ENCODE data around the gene NBPF1.

Gene NBPF1

GRCh38 chr1:16617778-16618580, 4.6 kb upstream of the NBPF1 start:
- Histone ChIP-seq H3K9me3 (ENCODE audit: low read length) (no peaks in the 10 kb centered on the region), H2AFZ (ENCODE audit: low read length) (no peak overlapping the region), H3K4me2 (ENCODE audit: low read length) (no peak overlapping the region), H3K9me2 (ENCODE audit: low read depth, low read length) (no peaks in the 10 kb centered on the region), H3K9ac (ENCODE audit: low read length) (no peak overlapping the region), H3K27me3 (ENCODE audit: insufficient read depth, low read length) (no peaks in the 10 kb centered on the region), H4K20me1 (ENCODE audit: insufficient read depth, low read length) (no peaks in the 10 kb centered on the region), H3K27ac (ENCODE audit: low read depth, low read length, poor library complexity, severe bottlenecking) (no peak overlapping the region), H3K36me3 (ENCODE audit: insufficient read depth, low read length) (peaks cover 10% of the 10 kb centered on the region), H3F3A (ENCODE audit: insufficient read depth, low read length) (0 out of 2 replicates have a peak, but pooled peaks cover 6% of the 10 kb centered on the region), H3K4me3 (ENCODE audit: low read depth, low read length, poor library complexity, severe bottlenecking) (no peak overlapping the region), H3K79me2 (ENCODE audit: insufficient read depth, low read length) (no peaks in the 10 kb centered on the region), H3K4me1 (ENCODE audit: insufficient read depth, low read length, severe bottlenecking) (peaks cover 10% of the 10 kb centered on the region)
- no peak for TF ChIP-seq CTCF (IDR thresholded peaks at IDR 0.05; ENCODE audit: low read length)
- TF ChIP-seq EZH2 (IDR thresholded peaks at IDR 0.05; ENCODE audit: borderline replicate concordance, low read length): no peak

GRCh38 chr1:16617114-16617631, 3.8 kb upstream of the NBPF1 start:
- Histone ChIP-seq H3K27ac (ENCODE audit: low read depth, low read length, poor library complexity, severe bottlenecking) (no peak overlapping the region), H3K4me1 (ENCODE audit: insufficient read depth, low read length, severe bottlenecking) (peaks cover 15% of the 10 kb centered on the region), H3K4me3 (ENCODE audit: low read depth, low read length, poor library complexity, severe bottlenecking) (no peak overlapping the region), H3F3A (ENCODE audit: insufficient read depth, low read length) (0 out of 2 replicates have a peak, but pooled peaks cover 6% of the 10 kb centered on the region), H3K9me3 (ENCODE audit: low read length) (no peaks in the 10 kb centered on the region), H3K9me2 (ENCODE audit: low read depth, low read length) (no peaks in the 10 kb centered on the region), H2AFZ (ENCODE audit: low read length) (no peak overlapping the region), H3K79me2 (ENCODE audit: insufficient read depth, low read length) (no peaks in the 10 kb centered on the region), H3K36me3 (ENCODE audit: insufficient read depth, low read length) (peaks cover 10% of the 10 kb centered on the region), H3K9ac (ENCODE audit: low read length) (no peak overlapping the region), H3K27me3 (ENCODE audit: insufficient read depth, low read length) (no peaks in the 10 kb centered on the region), H3K4me2 (ENCODE audit: low read length) (no peak overlapping the region), H4K20me1 (ENCODE audit: insufficient read depth, low read length) (no peaks in the 10 kb centered on the region)
- TF ChIP-seq EZH2 (IDR thresholded peaks at IDR 0.05; ENCODE audit: borderline replicate concordance, low read length) (no peak), CTCF (IDR thresholded peaks at IDR 0.05; ENCODE audit: low read length) (no peak)

GRCh38 chr1:16615253-16616252, 2.2 kb upstream of the NBPF1 start:
- Histone ChIP-seq H3K4me1 (ENCODE audit: insufficient read depth, low read length, severe bottlenecking) (peaks cover 15% of the 10 kb centered on the region), H3K27ac (ENCODE audit: low read depth, low read length, poor library complexity, severe bottlenecking) (no peak overlapping the region)

More at GRCh38 chr1:16615253-16616252, 2.2 kb upstream of the NBPF1 start:
- Histone ChIP-seq H3K27me3 (ENCODE audit: insufficient read depth, low read length) (0 out of 2 replicates have a peak, but pooled peaks cover 3% of the 10 kb centered on the region), H3F3A (ENCODE audit: insufficient read depth, low read length) (0 out of 2 replicates have a peak, but pooled peaks cover 6% of the 10 kb centered on the region), H3K4me2 (ENCODE audit: low read length) (no peak overlapping the region), H3K36me3 (ENCODE audit: insufficient read depth, low read length) (peaks cover 10% of the 10 kb centered on the region), H3K9me3 (ENCODE audit: low read length) (no peaks in the 10 kb centered on the region), H3K9me2 (ENCODE audit: low read depth, low read length) (no peaks in the 10 kb centered on the region), H3K79me2 (ENCODE audit: insufficient read depth, low read length) (no peaks in the 10 kb centered on the region), H3K4me3 (ENCODE audit: low read depth, low read length, poor library complexity, severe bottlenecking) (no peak overlapping the region), H2AFZ (ENCODE audit: low read length) (no peak overlapping the region), H4K20me1 (ENCODE audit: insufficient read depth, low read length) (no peaks in the 10 kb centered on the region), H3K9ac (ENCODE audit: low read length) (no peak overlapping the region)
- TF ChIP-seq EZH2 (IDR thresholded peaks at IDR 0.05; ENCODE audit: borderline replicate concordance, low read length) (no peak), CTCF (IDR thresholded peaks at IDR 0.05; ENCODE audit: low read length) (no peak)

Measured in OCI-LY1 (cell line).